22Rv1 (cell line): ENCODE results near the gene ARFGAP3.

ENCODE experiments used
- CTCF ChIP-seq: fragments of 450-650 bp; IDR thresholded peaks from 2 replicates; pipeline ENCODE4 v1.5.1; 2017; ENCODE audit warnings: mild to moderate bottlenecking
- ZFX ChIP-seq: fragments of 450-650 bp; IDR thresholded peaks from 2 replicates; pipeline ENCODE4 v1.6.1; 2017; ENCODE audit warnings: antibody characterized with exemption, borderline replicate concordance

DNA sequence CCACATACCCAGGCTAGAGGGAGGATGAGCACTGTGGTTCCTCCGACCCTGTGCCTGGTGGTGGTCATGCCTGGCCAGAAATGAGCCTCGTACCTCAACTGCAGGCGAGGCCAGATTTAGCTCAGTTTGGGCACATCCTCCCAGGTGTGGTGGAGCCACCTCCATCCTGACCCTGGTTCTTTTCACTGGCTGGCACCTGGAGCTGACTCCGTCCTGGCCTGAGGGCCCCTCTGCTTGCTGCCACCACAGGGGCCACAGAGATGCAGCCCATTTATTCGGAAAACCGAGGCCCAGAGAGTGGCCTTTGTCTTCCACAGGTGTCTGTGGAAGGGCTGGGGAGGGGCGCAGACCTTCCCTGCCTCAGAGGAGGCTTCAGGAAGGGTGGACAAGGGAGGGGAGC is 9.0 kb upstream of the ARFGAP3 start:
- TF ChIP-seq CTCF (no peak), ZFX (no peak)
